ENCODE data around the gene DOCK9. TPM values are rescaled to one million over a fixed set of nuclear protein-coding genes. Genes with fewer than 3 reads are reported as not detected.

Gene DOCK9
- total RNA-seq, 1 experiment from 2014 or later, result 9.4 TPM

GRCh38 chr13:98851276-98851675 is 126.6 kb downstream of the DOCK9 start:
- no peak for DNase-seq (ENCODE audit: low read depth)
- in situ Hi-C loops (cut with HindIII; ENCODE audit: low pct_unique_long_range_greater_than_20kb, low sequenced_read_pairs), result no loop called here

- in situ Hi-C loops (cut with HindIII; ENCODE audit: low pct_unique_long_range_greater_than_20kb, low sequenced_read_pairs), result no loop called here
- DNase-seq (ENCODE audit: low read depth), result no peak
Measured at GRCh38 chr13:98848746-98849145, 129.1 kb downstream of the DOCK9 start.

- in situ Hi-C loops (cut with HindIII; ENCODE audit: low pct_unique_long_range_greater_than_20kb, low sequenced_read_pairs), result no loop called here
- DNase-seq (ENCODE audit: low read depth), result no peak
Measured at GRCh38 chr13:98847780-98848179, 130.1 kb downstream of the DOCK9 start.

GRCh38 chr13:98846986-98847385 is 130.9 kb downstream of the DOCK9 start:
- in situ Hi-C loops (cut with HindIII; ENCODE audit: low pct_unique_long_range_greater_than_20kb, low sequenced_read_pairs), result no loop called here
- no peak for DNase-seq (ENCODE audit: low read depth)

- in situ Hi-C loops (cut with HindIII; ENCODE audit: low pct_unique_long_range_greater_than_20kb, low sequenced_read_pairs), result no loop called here
- DNase-seq (ENCODE audit: low read depth), result no peak
Measured at GRCh38 chr13:98846521-98846920, 131.3 kb downstream of the DOCK9 start.

GRCh38 chr13:98845742-98846141 is 132.1 kb downstream of the DOCK9 start:
- in situ Hi-C loops (cut with HindIII; ENCODE audit: low pct_unique_long_range_greater_than_20kb, low sequenced_read_pairs), result no loop called here

GRCh38 chr13:98844021-98844420 is 133.8 kb downstream of the DOCK9 start:
- DNase-seq (ENCODE audit: low read depth), result no peak
- in situ Hi-C loops (cut with HindIII; ENCODE audit: low pct_unique_long_range_greater_than_20kb, low sequenced_read_pairs), result no loop called here

More at GRCh38 chr13:98845742-98846141, 132.1 kb downstream of the DOCK9 start:
- DNase-seq (ENCODE audit: low read depth), result no peak

- in situ Hi-C loops (cut with HindIII; ENCODE audit: low pct_unique_long_range_greater_than_20kb, low sequenced_read_pairs), result no loop called here
- DNase-seq (ENCODE audit: low read depth), result no peak
Measured at GRCh38 chr13:98843482-98843877, 134.4 kb downstream of the DOCK9 start.

- in situ Hi-C loops (cut with HindIII; ENCODE audit: low pct_unique_long_range_greater_than_20kb, low sequenced_read_pairs), result no loop called here
Measured at GRCh38 chr13:98842858-98843481, 134.9 kb downstream of the DOCK9 start.

GRCh38 chr13:98842070-98842469 is 135.8 kb downstream of the DOCK9 start:
- in situ Hi-C loops (cut with HindIII; ENCODE audit: low pct_unique_long_range_greater_than_20kb, low sequenced_read_pairs), result no loop called here
- DNase-seq (ENCODE audit: low read depth), result no peak

More at GRCh38 chr13:98842858-98843481, 134.9 kb downstream of the DOCK9 start:
- DNase-seq (ENCODE audit: low read depth), result peak; percentile 41

- in situ Hi-C loops (cut with HindIII; ENCODE audit: low pct_unique_long_range_greater_than_20kb, low sequenced_read_pairs), result no loop called here
- DNase-seq (ENCODE audit: low read depth), result peak; percentile 57
Measured at GRCh38 chr13:98839856-98840769, 137.8 kb downstream of the DOCK9 start.

- no peak for DNase-seq (ENCODE audit: low read depth)
- in situ Hi-C loops (cut with HindIII; ENCODE audit: low pct_unique_long_range_greater_than_20kb, low sequenced_read_pairs), result no loop called here
Measured at GRCh38 chr13:98838776-98839175, 139.1 kb downstream of the DOCK9 start.

- DNase-seq (ENCODE audit: low read depth), result no peak
- in situ Hi-C loops (cut with HindIII; ENCODE audit: low pct_unique_long_range_greater_than_20kb, low sequenced_read_pairs), result no loop called here
Measured at GRCh38 chr13:98837896-98838295, 140.0 kb downstream of the DOCK9 start.

- DNase-seq (ENCODE audit: low read depth), result no peak
- in situ Hi-C loops (cut with HindIII; ENCODE audit: low pct_unique_long_range_greater_than_20kb, low sequenced_read_pairs), result no loop called here
Measured at GRCh38 chr13:98835156-98835555, 142.7 kb downstream of the DOCK9 start.

GRCh38 chr13:98834254-98834960 is 143.5 kb downstream of the DOCK9 start:
- DNase-seq (ENCODE audit: low read depth), result no peak
- in situ Hi-C loops (cut with HindIII; ENCODE audit: low pct_unique_long_range_greater_than_20kb, low sequenced_read_pairs), result no loop called here

- DNase-seq (ENCODE audit: low read depth), result no peak
- in situ Hi-C loops (cut with HindIII; ENCODE audit: low pct_unique_long_range_greater_than_20kb, low sequenced_read_pairs), result no loop called here
Measured at GRCh38 chr13:98831236-98831635, 146.6 kb downstream of the DOCK9 start.

- in situ Hi-C loops (cut with HindIII; ENCODE audit: low pct_unique_long_range_greater_than_20kb, low sequenced_read_pairs), result no loop called here
- DNase-seq (ENCODE audit: low read depth), result no peak
Measured at GRCh38 chr13:98829541-98829940, 148.3 kb downstream of the DOCK9 start.

GRCh38 chr13:98828614-98829013 is 149.2 kb downstream of the DOCK9 start:
- no peak for DNase-seq (ENCODE audit: low read depth)
- in situ Hi-C loops (cut with HindIII; ENCODE audit: low pct_unique_long_range_greater_than_20kb, low sequenced_read_pairs), result no loop called here

GRCh38 chr13:98827449-98827848 is 150.4 kb downstream of the DOCK9 start:
- no peak for DNase-seq (ENCODE audit: low read depth)
- in situ Hi-C loops (cut with HindIII; ENCODE audit: low pct_unique_long_range_greater_than_20kb, low sequenced_read_pairs), result no loop called here

All from Caki2 (cell line).